H9 (cell line): ENCODE measurements around the gene CALM1. TPM values are rescaled to one million over a fixed set of nuclear protein-coding genes. Genes with fewer than 3 reads are reported as not detected.

Experiments
- DNase-seq: peaks from one replicate; pipeline ENCODE4 v3.0.0-alpha.2; 2017
- H2AFZ ChIP-seq: one replicate; pipeline ENCODE4 v1.6.1; 2013; ENCODE audit warnings: mild to moderate bottlenecking, low read length, control low read depth, moderate library complexity
- H2AK5ac ChIP-seq: 2 replicates; pipeline ENCODE4 v1.6.1; 2013; ENCODE audit warnings: low read length, control low read depth, mixed read lengths; ENCODE audit not compliant: insufficient read length
- H2BK120ac ChIP-seq: one replicate; pipeline ENCODE4 v1.6.1; 2013; ENCODE audit warnings: low read depth, mild to moderate bottlenecking, low read length, control low read depth, inconsistent platforms; ENCODE audit not compliant: poor library complexity, severe bottlenecking
- H2BK12ac ChIP-seq: 2 replicates; pipeline ENCODE4 v1.6.1; 2013; ENCODE audit warnings: low read length, control low read depth, mixed read lengths, low read depth; ENCODE audit not compliant: insufficient read length
- H2BK15ac ChIP-seq: 2 replicates; pipeline ENCODE4 v1.6.1; 2013; ENCODE audit warnings: low read depth, low read length, control low read depth
- H2BK20ac ChIP-seq: one replicate; pipeline ENCODE4 v1.6.1; 2013; ENCODE audit warnings: low read depth, mild to moderate bottlenecking, low read length, control low read depth, inconsistent platforms; ENCODE audit not compliant: poor library complexity, severe bottlenecking
- H2BK5ac ChIP-seq: 2 replicates; pipeline ENCODE4 v1.6.1; 2013; ENCODE audit warnings: low read length, control low read depth, mixed read lengths; ENCODE audit not compliant: insufficient read length
- H3K14ac ChIP-seq: 2 replicates; pipeline ENCODE4 v1.6.1; 2013; ENCODE audit warnings: low read length, control low read depth; ENCODE audit not compliant: insufficient read depth
- H3K18ac ChIP-seq: 2 replicates; pipeline ENCODE4 v1.6.1; 2013; ENCODE audit warnings: low read depth, mild to moderate bottlenecking, mixed read lengths, low read length, control low read depth; ENCODE audit not compliant: insufficient read length
- H3K23ac ChIP-seq: 2 replicates; pipeline ENCODE4 v1.6.1; 2013; ENCODE audit warnings: low read length, control low read depth, mixed read lengths, low read depth; ENCODE audit not compliant: insufficient read length
- H3K23me2 ChIP-seq: 2 replicates; pipeline ENCODE4 v1.6.1; 2013; ENCODE audit warnings: low read depth, mild to moderate bottlenecking, mixed read lengths, low read length, control low read depth; ENCODE audit not compliant: insufficient read length, poor library complexity, severe bottlenecking
- H3K27ac ChIP-seq: 2 replicates; pipeline ENCODE4 v1.5.1; 2013; ENCODE audit warnings: low read length, control low read depth, mixed read lengths, low read depth; ENCODE audit not compliant: insufficient read length
- H3K27me3 ChIP-seq: 2 replicates; pipeline ENCODE4 v1.6.1; 2013; ENCODE audit warnings: low read length, control low read depth, inconsistent platforms; ENCODE audit not compliant: insufficient read depth
- H3K4ac ChIP-seq: 2 replicates; pipeline ENCODE4 v1.6.1; 2013; ENCODE audit warnings: low read depth, mild to moderate bottlenecking, control low read depth, inconsistent platforms, low read length, moderate library complexity
- H3K4me1 ChIP-seq: 2 replicates; pipeline ENCODE4 v1.6.1; 2013; ENCODE audit warnings: low read length, control low read depth, inconsistent platforms; ENCODE audit not compliant: insufficient read depth
- H3K4me2 ChIP-seq: 2 replicates; pipeline ENCODE4 v1.6.1; 2013; ENCODE audit warnings: low read length, control low read depth, mixed read lengths; ENCODE audit not compliant: insufficient read length, insufficient read depth
- H3K56ac ChIP-seq: 2 replicates; pipeline ENCODE4 v1.6.1; 2013; ENCODE audit warnings: low read depth, mild to moderate bottlenecking, mixed read lengths, low read length, control low read depth; ENCODE audit not compliant: insufficient read length
- H3K79me1 ChIP-seq: 2 replicates; pipeline ENCODE4 v1.6.1; 2013; ENCODE audit warnings: low read depth, mild to moderate bottlenecking, moderate library complexity, low read length, control low read depth, inconsistent platforms; ENCODE audit not compliant: insufficient read depth, poor library complexity, severe bottlenecking
- H3K79me2 ChIP-seq: 2 replicates; pipeline ENCODE4 v1.6.1; 2013; ENCODE audit warnings: low read length, control low read depth, inconsistent platforms; ENCODE audit not compliant: insufficient read depth
- H3K9ac ChIP-seq: 2 replicates; pipeline ENCODE4 v1.6.1; 2013; ENCODE audit warnings: low read length, control low read depth, mixed read lengths; ENCODE audit not compliant: insufficient read length; ENCODE audit errors: extremely low read depth
- H3K9me3 ChIP-seq: one replicate; pipeline ENCODE4 v1.6.1; 2013; ENCODE audit warnings: low read depth, low read length, inconsistent platforms; ENCODE audit not compliant: control insufficient read depth
- H3T11ph ChIP-seq: one replicate; pipeline ENCODE4 v1.6.1; 2013; ENCODE audit warnings: mild to moderate bottlenecking, low read length, control low read depth, inconsistent platforms
- H4K20me1 ChIP-seq: one replicate; pipeline ENCODE4 v1.6.1; 2013; ENCODE audit not compliant: control insufficient read depth, insufficient read length, insufficient read depth
- H4K5ac ChIP-seq: 2 replicates; pipeline ENCODE4 v1.6.1; 2013; ENCODE audit warnings: low read depth, mild to moderate bottlenecking, mixed read lengths, low read length, control low read depth; ENCODE audit not compliant: insufficient read length
- H4K8ac ChIP-seq: replicated peaks from 2 replicates; pipeline ENCODE4 v1.6.1; 2013; ENCODE audit warnings: low read length, control low read depth, mixed read lengths, low read depth; ENCODE audit not compliant: insufficient read length
- H4K91ac ChIP-seq: 2 replicates; pipeline ENCODE4 v1.6.1; 2013; ENCODE audit warnings: low read depth, mild to moderate bottlenecking, moderate library complexity, mixed read lengths, low read length, control low read depth; ENCODE audit not compliant: insufficient read length
- H3K27ac Mint-ChIP-seq, 3 experiments: 2 replicates in 2 of 3; 3 replicates in 1 of 3; pipeline ENCODE4 v1.8.0; 2020 to 2021; ENCODE audit warnings: mixed read lengths in 3 of 3, mild to moderate bottlenecking in 1 of 3, moderate library complexity in 1 of 3
- H3K27me3 Mint-ChIP-seq: 2 replicates; pipeline ENCODE4 v1.8.0; 2021; ENCODE audit warnings: low read depth, mild to moderate bottlenecking, moderate library complexity, mixed read lengths
- H3K36me3 Mint-ChIP-seq, 3 experiments: 2 replicates in 2 of 3; 3 replicates in 1 of 3; pipeline ENCODE4 v1.8.0; 2020 to 2021; ENCODE audit warnings: low read depth in 3 of 3, mixed read lengths in 3 of 3; ENCODE audit not compliant: insufficient read depth in 1 of 3
- H3K4me1 Mint-ChIP-seq, 2 experiments: 2 replicates each; pipeline ENCODE4 v1.8.0; 2020; ENCODE audit warnings: mixed read lengths in 2 of 2
- H3K4me3 Mint-ChIP-seq, 2 experiments: 2 replicates in 1 of 2; 3 replicates in 1 of 2; pipeline ENCODE4 v1.8.0; 2020 to 2021; ENCODE audit warnings: mild to moderate bottlenecking in 2 of 2, mixed read lengths in 2 of 2, moderate library complexity in 1 of 2
- H3K9me3 Mint-ChIP-seq, 2 experiments: 2 replicates in 1 of 2; 3 replicates in 1 of 2; pipeline ENCODE4 v1.8.0; 2020; ENCODE audit warnings: mild to moderate bottlenecking in 2 of 2, mixed read lengths in 2 of 2, moderate library complexity in 1 of 2
- WGBS: extraction: QIAGEN DNeasy Blood & Tissue Kit; methylation state at CpG from one replicate; pipeline ENCODE4 v1.1.7; 2013; ENCODE audit warnings: missing lambda C conversion rate, low lambda C conversion rate, mixed read lengths; ENCODE audit not compliant: insufficient read length; ENCODE audit errors: extremely low coverage; 5-methylcytosine and 5-hydroxymethylcytosine counted together
- total RNA-seq: library from RNA; stranded (reverse); gene quantifications from 2 replicates; pipeline ENCODE4 v1.2.1, GENCODE V29; 2021
- TF ChIP-seq, protein P1 (sequence below): fragments of 200-600 bp; sonication (generic); conservative IDR thresholded peaks from 3 replicates; pipeline ENCODE4 v1.8.0; 2021; ENCODE audit warnings: antibody characterized with exemption, mild to moderate bottlenecking

The CALM1 gene
- total RNA-seq, 1 experiment from 2014 or later: 354 TPM

DNA sequence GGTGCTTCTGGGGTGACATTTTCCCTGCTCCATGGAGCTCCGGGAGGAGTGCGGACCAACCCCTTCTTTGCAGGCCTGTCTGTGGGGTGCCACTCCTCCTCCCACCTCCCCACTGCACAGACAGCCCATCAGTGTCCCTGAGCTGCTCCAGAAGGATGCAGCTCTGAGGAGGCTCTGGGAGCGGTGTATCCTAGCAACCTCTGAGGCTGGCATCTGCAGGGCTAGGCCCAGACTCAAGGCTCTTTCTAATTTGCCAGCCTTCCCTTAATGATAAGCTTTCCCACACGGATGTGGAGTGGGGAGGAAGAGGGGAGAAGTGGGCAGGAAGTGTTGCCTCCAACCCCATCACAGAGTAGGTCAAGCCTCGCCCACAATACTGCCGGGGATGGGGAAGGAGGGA lies 59.7 kb downstream of the CALM1 start:
- no peak overlapping the region for H2BK5ac ChIP-seq
- H3K27me3 Mint-ChIP-seq: peaks cover 5% of the 10 kb centered on the region
- no peak overlapping the region for H3K27ac Mint-ChIP-seq
- no peaks in the 10 kb centered on the region for H3K23me2 ChIP-seq
- H3K14ac ChIP-seq: no peak overlapping the region
- no peak overlapping the region for H3K4me2 ChIP-seq
- H2BK12ac ChIP-seq: no peak overlapping the region
- H3T11ph ChIP-seq: no peak overlapping the region
- no peak overlapping the region for H3K9ac ChIP-seq
- no peak for DNase-seq
- no peak overlapping the region for H2AK5ac ChIP-seq
- H3K18ac ChIP-seq: no peak overlapping the region
- H4K5ac ChIP-seq: no peak overlapping the region
- H4K91ac ChIP-seq: no peak overlapping the region
- no peak overlapping the region for H3K23ac ChIP-seq
- peaks cover 12 to 16% of the 10 kb centered on the region in 2 experiments for H3K4me1 Mint-ChIP-seq
- H3K27ac ChIP-seq: no peak overlapping the region
- no peaks in the 10 kb centered on the region; the same call in 1 of the 2 replicates for H3K79me2 ChIP-seq
- H3K9me3 Mint-ChIP-seq: no peaks in the 10 kb centered on the region
- H4K20me1 ChIP-seq: no peaks in the 10 kb centered on the region
- no peak overlapping the region for H4K8ac ChIP-seq
- TF ChIP-seq, protein P1, sequence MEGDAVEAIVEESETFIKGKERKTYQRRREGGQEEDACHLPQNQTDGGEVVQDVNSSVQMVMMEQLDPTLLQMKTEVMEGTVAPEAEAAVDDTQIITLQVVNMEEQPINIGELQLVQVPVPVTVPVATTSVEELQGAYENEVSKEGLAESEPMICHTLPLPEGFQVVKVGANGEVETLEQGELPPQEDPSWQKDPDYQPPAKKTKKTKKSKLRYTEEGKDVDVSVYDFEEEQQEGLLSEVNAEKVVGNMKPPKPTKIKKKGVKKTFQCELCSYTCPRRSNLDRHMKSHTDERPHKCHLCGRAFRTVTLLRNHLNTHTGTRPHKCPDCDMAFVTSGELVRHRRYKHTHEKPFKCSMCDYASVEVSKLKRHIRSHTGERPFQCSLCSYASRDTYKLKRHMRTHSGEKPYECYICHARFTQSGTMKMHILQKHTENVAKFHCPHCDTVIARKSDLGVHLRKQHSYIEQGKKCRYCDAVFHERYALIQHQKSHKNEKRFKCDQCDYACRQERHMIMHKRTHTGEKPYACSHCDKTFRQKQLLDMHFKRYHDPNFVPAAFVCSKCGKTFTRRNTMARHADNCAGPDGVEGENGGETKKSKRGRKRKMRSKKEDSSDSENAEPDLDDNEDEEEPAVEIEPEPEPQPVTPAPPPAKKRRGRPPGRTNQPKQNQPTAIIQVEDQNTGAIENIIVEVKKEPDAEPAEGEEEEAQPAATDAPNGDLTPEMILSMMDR: no peak
- no peaks in the 10 kb centered on the region for H3K79me1 ChIP-seq
- H2BK20ac ChIP-seq: no peak overlapping the region
- peaks cover 3% of the 10 kb centered on the region; the same call in 1 of the 2 replicates for H3K4me1 ChIP-seq
- no peak overlapping the region for H2BK15ac ChIP-seq
- WGBS: no CpG with 5 or more reads among the region's 6 CpGs
- H3K56ac ChIP-seq: no peak overlapping the region
- no peaks in the 10 kb centered on the region for H3K9me3 ChIP-seq
- no peak overlapping the region for H2BK120ac ChIP-seq
- no peak overlapping the region for H3K4ac ChIP-seq
- no peaks in the 10 kb centered on the region; the same call in 1 of the 2 replicates for H3K27me3 ChIP-seq
- no peak overlapping the region for H2AFZ ChIP-seq
- no peak overlapping the region for H3K4me3 Mint-ChIP-seq
- H3K36me3 Mint-ChIP-seq: no peaks in the 10 kb centered on the region
